Measurements from ENCODE around the gene ZCCHC9. TPM values are rescaled to one million over a fixed set of nuclear protein-coding genes. Genes with fewer than 3 reads are reported as not detected.
A peak's percentile ranks its signal among the peaks of the same experiment; 100 is the strongest.
"Not testable (repeated sequence)": the region's sequence is repeated elsewhere in the genome, so short reads cannot be mapped to it uniquely, and the experiment has no call there.

The ZCCHC9 gene, protein sequence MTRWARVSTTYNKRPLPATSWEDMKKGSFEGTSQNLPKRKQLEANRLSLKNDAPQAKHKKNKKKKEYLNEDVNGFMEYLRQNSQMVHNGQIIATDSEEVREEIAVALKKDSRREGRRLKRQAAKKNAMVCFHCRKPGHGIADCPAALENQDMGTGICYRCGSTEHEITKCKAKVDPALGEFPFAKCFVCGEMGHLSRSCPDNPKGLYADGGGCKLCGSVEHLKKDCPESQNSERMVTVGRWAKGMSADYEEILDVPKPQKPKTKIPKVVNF
- polyA plus RNA-seq (ENCODE audit: insufficient read length in 3 of 3), result 10 to 100 TPM; 36.4 to 46.9 (median 41.1) TPM
- long read RNA-seq, donor 1, full-length matches to known transcripts, result 12 of 12 reads
- long read RNA-seq, donor 1, partial matches to known transcripts, result 0 of 12 reads
- long read RNA-seq, donor 1, other reads (novel, unspliced or antisense), result 0 of 12 reads
- long read RNA-seq, donor 2, full-length matches to known transcripts, result 18 of 24 reads
- long read RNA-seq, donor 2, partial matches to known transcripts, result 6 of 24 reads
- long read RNA-seq, donor 2, other reads (novel, unspliced or antisense), result 0 of 24 reads
- long read RNA-seq, donor 3, full-length matches to known transcripts, result 17 of 28 reads
- long read RNA-seq, donor 3, partial matches to known transcripts, result 11 of 28 reads
- long read RNA-seq, donor 3, other reads (novel, unspliced or antisense), result 0 of 28 reads
- long read RNA-seq, donor 4, full-length matches to known transcripts, result 19 of 19 reads
- long read RNA-seq, donor 4, partial matches to known transcripts, result 0 of 19 reads
- long read RNA-seq, donor 4, other reads (novel, unspliced or antisense), result 0 of 19 reads
- long read RNA-seq, donor 5, partial matches to known transcripts, result 11 of 14 reads
- long read RNA-seq, donor 5, other reads (novel, unspliced or antisense), result 0 of 14 reads
- long read RNA-seq, donor 6, full-length matches to known transcripts, result 12 of 19 reads
- long read RNA-seq, donor 6, partial matches to known transcripts, result 7 of 19 reads
- long read RNA-seq, donor 6, other reads (novel, unspliced or antisense), result 0 of 19 reads
- long read RNA-seq, donor 7, full-length matches to known transcripts, result 14 of 45 reads
- long read RNA-seq, donor 7, partial matches to known transcripts, result 31 of 45 reads
- long read RNA-seq, donor 7, other reads (novel, unspliced or antisense), result 0 of 45 reads
- long read RNA-seq, donor 8, partial matches to known transcripts, result 0 of 5 reads
- long read RNA-seq, donor 8, other reads (novel, unspliced or antisense), result 0 of 5 reads
- long read RNA-seq, donor 9, full-length matches to known transcripts, result 21 of 21 reads
- long read RNA-seq, donor 9, partial matches to known transcripts, result 0 of 21 reads
- long read RNA-seq, donor 9, other reads (novel, unspliced or antisense), result 0 of 21 reads
- long read RNA-seq, donor 10, full-length matches to known transcripts, result 11 of 30 reads
- long read RNA-seq, donor 10, partial matches to known transcripts, result 19 of 30 reads
- long read RNA-seq, donor 10, other reads (novel, unspliced or antisense), result 0 of 30 reads
- long read RNA-seq, donor 11, full-length matches to known transcripts, result 13 of 25 reads
- long read RNA-seq, donor 11, partial matches to known transcripts, result 12 of 25 reads
- long read RNA-seq, donor 11, other reads (novel, unspliced or antisense), result 0 of 25 reads
- long read RNA-seq, donor 12, full-length matches to known transcripts, result 12 of 23 reads
- long read RNA-seq, donor 12, partial matches to known transcripts, result 11 of 23 reads
- long read RNA-seq, donor 12, other reads (novel, unspliced or antisense), result 0 of 23 reads
- long read RNA-seq, donor 13, full-length matches to known transcripts, result 4 of 20 reads
- long read RNA-seq, donor 13, partial matches to known transcripts, result 16 of 20 reads
- long read RNA-seq, donor 13, other reads (novel, unspliced or antisense), result 0 of 20 reads
- long read RNA-seq, donor 14, full-length matches to known transcripts, result 17 of 66 reads
- long read RNA-seq, donor 14, partial matches to known transcripts, result 49 of 66 reads
- long read RNA-seq, donor 14, other reads (novel, unspliced or antisense), result 0 of 66 reads
- long read RNA-seq, donor 15, full-length matches to known transcripts, result 25 of 35 reads
- long read RNA-seq, donor 15, partial matches to known transcripts, result 10 of 35 reads
- long read RNA-seq, donor 15, other reads (novel, unspliced or antisense), result 0 of 35 reads
- long read RNA-seq, donor 16, full-length matches to known transcripts, result 19 of 34 reads
- long read RNA-seq, donor 16, partial matches to known transcripts, result 15 of 34 reads
- long read RNA-seq, donor 16, other reads (novel, unspliced or antisense), result 0 of 34 reads

DNA sequence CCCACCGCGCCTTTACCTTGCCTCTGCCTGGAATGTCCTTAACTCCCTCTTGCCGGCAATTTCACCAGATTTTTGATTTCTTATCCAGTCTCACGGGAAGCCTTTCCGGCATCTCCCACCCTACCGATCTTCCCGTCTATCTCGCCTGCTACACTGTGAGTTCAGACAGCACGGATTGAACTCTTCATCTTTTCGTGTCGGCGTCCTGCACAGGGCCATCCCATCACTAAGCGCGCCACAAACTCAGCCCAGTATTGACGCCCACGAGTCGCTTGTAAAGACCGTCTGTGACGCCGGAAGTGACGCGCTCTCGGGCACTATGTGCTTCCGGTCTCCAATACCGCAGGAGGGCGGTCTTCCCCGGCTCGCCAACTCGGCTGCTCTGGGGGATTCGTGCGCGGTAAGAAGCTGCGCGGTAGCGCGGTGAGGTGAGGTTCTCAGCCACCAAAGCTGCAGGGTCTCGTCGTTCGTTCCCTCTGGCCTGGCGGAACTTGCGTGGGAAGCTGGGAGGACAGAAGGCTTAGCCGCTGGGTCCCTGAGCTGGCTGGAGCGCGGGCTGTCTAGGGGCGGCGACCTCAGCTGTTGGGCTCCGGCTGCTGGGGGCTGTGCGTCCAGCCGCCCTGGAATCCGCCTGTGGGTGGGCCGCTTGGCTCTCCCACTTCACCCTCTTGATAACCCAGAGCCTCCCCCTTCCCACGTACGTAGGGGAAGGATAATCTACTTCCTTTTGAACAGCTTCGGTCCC, at the start of gene ZCCHC9:
TSS of gene ZCCHC9 (plus strand) at position 317 of the 745 bp plus-strand sequence. CDS start 3,171 bp downstream, outside the sequence.
- peak; percentile 96 for DNase-seq

DNA sequence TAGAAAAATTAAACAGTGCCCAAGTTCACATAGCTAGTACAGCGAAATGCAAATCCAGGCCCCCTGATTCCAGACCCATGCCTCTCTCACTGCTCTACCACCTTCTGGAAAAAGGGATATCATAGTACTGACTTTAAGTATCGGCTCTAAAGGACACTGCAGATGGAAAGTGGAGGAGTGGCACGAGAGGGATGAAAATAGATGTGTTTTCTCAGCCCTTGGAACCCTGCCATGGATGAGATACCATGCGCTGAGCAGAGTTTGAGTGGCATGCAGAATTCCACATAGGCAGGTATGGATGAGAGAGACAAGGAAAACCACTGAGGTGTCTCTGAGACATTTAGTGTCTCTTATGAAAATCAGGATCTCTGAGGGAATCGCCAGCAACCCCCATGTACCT, 49.5 kb upstream of the ZCCHC9 start:
- DNase-seq, result no peak

DNA sequence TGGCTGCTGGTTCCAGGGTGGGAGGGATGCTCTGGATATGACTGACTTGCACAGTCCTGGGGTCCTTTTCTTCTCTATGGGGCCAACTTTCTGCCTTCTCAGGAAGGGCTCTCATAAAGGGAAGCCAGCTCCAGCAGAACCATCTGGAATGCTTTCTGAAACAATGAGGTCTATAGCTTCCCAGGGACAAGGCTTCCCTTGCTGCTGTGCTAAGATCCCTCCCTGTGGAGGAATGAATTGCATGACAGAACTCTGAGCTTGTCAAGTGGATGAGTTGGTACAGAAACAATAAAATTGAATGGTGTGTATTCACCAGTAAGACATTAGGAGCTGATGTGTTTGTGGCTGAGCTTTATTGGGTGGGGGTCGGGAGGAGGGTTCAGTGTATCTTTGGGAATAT, 48.5 kb upstream of the ZCCHC9 start:
- DNase-seq, result no peak

DNA sequence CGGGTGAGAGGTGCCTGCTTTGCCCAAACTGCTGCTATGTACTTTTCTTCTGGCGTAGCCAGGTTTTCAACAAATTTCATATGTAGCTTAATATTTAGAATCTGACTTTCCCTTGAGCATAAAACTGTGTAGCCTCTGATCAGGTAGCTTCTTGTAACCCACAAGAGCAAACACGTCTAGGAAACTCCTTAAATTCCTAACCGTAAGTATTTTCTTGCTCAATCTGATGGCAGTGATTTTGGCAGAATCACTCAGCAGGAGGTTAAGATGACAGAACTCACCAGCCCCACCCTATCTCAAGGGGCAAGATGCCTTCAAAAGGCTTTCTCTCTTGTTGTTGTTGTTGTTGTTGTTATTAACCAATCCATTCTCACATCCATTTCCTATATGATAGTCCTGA, 47.5 kb upstream of the ZCCHC9 start:
- DNase-seq, result no peak

DNA sequence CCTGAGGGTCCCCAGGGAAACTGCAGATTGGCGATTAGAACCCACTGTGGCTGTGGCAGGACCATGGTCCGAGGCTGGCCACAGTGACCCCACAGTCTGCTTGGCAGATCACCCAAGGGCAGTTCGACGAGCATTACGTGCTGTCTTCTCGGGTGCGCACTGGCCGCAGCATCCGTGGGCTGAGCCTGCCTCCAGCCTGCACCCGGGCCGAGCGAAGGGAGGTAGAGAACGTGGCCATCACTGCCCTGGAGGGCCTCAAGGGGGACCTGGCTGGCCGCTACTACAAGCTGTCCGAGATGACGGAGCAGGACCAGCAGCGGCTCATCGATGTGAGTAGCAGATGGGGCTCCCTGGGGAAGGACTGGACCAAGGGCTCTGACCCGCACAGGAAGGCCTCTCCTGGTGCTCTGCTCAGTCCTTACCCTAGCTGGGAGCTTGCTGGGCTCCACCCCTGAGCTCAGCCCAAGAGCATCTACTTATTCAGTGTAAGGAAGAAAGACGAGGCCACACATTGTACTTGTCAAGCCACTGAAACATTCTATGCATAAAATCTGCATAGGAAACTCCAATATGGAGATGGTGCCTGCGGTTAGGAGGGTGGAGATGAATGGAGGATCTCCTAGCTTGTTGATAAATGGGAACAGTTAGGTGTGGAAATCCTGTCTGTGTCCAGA, 46.4 kb upstream of the ZCCHC9 start:
- DNase-seq, result no peak

DNA sequence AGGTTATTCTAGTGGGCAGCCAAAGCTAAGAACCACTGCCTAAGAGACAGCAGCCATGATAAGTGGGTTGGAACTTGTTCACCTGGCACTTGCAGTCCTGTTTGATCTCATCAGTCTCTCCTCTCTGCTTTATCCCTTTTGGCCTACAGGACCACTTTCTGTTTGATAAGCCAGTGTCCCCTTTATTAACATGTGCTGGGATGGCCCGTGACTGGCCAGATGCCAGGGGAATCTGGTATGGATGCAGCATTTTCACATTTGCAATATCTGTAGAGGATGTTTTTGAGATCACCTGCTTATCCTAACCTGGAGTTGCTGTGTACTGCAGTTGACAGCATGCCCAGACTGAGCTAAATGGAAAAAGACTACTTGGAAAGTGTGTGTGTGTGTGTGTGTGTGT, 44.6 kb upstream of the ZCCHC9 start:
- no peak for DNase-seq

DNA sequence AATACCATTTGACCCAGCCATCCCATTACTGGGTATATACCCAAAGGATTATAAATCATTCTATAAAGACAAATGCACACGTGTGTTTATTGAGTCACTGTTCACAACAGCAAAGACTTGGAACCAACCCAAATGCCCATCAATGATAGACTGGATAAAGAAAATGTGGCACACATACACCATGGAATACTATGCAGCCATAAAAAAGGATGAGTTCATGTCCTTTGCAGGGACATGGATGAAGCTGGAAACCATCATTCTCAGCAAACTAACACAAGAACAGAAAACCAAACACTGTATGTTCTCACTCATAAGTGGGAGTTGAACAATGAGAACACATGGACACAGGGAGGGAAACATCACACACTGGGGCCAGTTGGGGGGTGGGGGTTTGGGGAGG, 38.6 kb upstream of the ZCCHC9 start:
- not testable (repeated sequence) for DNase-seq

DNA sequence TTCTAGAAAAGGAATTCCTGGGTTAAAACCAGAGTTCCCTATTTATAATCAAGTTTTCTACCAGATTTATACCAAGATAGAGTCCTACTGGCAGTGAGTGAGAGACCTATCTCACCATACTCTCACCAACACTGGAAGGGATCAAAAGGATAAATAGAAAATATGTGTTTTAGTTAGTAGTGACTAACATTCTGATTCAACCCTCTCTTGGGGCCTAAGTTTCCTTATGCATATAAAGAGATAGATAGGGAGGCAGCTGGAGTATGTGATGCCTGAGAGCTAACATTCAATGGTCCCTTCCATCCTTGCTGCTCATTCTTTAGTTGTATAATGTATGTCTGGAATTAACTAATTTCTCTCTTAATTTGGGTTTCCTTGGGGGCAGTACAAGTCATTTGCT, 36.3 kb upstream of the ZCCHC9 start:
- no peak for DNase-seq

DNA sequence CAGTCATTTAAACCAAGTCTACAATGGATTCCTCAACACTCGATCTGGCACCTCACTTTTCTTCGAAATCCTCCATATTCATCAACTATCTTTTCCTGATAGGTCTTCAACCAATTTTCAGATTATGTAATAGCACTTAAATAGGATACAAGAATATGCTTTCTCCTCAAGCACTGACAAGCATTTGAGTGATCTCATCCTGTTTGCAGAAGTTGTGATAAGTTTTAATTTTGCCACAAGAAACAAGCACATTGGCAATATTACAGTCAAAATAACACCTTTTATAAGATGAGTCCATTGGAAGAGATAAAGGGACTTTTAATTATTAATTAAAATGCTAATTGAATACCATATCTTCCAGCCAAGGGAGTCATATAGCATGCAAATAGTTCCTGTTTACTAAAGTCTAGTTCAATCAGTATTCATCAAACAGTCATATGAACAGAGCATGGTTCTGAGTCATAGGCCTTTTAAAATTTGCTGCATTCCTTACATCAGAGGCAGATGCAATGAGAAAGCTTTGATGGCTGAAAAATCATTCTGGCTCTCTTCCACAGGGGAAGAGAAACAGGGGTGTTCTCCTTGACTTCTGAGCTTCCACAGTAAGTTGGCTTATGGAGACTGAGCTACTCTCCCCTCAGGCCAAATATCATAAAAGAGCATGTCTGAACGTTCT, 32.7 kb upstream of the ZCCHC9 start:
- no peak for DNase-seq

DNA sequence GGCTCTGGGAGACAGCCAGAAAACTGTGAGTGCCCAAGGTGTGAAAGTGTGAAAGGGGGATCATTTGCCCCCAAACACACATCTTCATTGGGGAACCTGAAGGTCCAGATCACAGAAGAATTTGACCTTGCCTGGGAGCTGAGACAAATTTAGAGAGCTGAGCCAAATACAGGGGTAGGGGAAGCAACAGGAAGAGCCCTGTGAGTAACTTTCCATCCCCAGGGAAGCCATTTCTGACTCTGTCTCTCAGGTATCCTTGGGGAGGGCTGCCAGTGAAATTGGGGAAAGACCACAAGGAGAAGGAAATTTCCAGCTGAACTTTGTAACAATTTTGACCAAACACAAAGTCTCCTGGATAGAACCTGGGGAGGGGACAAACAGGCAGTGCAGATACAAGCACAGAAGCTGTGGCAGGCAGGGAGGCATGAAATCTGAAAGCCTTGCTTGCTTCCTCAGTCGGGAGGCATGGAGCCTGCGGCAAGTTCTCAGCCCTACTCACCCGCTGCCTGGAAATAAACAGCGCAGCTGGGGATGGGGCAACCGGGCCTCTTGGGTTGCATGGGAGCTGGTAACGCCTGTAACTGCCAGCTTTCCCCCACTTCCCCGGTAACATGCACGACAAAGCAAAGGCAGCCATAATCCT, 31.5 kb upstream of the ZCCHC9 start:
- no peak for DNase-seq

DNA sequence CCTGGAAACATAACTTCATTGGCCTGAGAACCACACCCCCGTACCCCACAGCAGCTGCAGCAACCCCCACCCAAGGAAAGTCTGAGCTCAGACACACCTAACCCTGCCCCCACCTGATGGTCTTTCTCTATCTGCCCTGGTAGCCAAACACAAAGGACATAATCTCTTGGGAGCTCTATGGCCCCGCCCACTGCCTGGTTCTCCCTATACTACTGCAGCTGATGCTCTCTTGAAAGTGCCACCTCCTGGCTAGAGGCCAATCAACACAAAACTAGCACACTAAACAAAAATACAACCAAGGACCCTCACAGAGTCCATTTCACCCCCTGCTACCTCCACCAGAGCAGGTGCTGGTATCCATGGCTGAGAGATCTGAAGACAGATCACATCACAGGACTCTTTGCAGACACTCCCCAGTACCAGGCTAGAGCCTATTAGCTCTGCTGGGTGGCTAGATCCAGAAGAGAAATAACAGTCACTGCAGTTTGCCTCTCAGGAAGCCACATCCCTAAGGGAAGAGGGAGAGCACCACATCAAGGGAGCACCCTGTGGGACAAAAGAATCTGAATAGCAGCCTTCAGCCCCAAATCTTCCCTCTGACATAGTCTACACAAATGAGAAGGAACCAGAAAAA, 30.9 kb upstream of the ZCCHC9 start:
- not testable (repeated sequence) for DNase-seq

DNA sequence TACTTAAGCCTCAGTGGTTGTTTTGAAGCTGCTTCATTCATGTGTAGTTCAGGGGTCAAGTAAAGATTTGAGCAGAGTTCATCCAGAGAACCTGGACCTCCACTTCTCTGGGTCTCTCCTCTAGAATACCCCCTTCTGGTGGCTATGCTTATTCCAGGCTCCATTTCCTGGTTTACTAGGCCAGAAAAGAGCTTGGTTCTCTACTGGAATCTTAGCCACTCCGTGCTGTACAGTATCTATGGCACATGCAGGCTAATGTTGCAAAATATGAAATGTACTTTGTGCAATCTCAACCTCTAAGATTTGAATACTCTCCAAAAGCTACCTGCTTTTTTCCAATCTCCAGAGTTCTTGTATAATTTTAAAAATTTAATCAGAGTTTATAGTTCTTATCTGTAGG, 17.4 kb upstream of the ZCCHC9 start:
- DNase-seq, result no peak

DNA sequence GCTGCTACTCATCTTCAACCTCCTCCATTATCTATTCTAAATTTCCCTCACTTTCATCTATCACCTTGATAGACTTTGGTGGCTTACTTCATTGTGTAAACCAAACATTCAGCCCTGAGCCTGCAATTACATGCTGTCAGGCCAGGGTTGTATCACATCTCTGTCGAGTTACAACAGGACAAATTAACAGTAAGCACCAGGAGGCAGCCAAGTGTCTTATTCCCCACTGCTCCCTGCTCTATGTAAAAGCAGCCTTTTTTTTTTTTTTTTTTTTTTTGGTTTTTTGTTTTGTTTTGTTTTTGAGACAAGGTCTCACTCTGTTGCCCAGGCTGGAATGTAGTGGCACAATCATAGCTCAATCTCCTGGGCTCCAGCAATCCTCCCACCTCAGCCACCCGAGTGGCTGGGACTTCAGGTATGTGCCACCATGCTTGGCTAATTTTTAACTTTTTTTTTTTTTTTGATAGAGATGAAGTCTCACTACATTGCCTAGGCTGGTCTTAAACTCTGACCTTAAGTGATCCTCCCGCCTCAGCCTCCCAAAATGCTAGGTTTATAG, 15.2 kb upstream of the ZCCHC9 start:
- no peak for DNase-seq

DNA sequence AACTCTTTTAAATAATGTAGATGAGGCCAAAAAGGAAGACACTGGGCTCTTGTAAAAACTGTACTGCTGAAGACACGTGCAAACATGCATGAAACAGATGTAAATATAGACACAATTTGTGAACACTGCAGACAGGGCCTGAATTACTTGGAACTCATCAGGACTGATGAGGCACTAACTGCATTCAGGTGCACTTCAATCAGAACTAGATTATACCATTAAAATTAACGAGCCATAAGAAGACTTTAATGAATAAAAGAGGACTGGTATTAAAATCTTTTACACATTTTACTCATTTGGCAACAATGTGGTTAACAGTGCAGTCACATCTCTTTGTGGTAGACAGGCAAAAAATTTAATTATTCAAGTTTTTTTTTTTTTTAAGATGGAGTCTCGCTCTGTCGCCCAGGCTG, 13.4 kb upstream of the ZCCHC9 start:
- no peak for DNase-seq

DNA sequence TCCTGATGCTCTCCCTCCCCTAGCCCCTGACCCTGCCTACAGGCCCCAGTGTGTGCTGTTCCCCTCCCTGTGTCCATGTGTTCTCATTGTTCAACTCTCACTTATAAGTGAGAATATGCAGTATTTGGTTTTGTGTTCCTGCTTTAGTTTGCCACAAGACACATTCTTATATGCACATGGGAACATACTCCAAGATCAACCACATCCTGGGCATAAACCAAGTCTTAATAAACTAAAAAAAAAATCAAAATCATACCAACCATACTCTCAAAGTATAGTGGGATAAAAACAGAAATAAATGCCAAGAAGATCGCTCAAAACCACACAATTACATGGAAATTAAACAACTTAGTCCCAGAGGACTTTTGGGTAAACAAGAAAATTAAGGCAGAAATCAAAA, 11.2 kb upstream of the ZCCHC9 start:
- DNase-seq, result no peak

DNA sequence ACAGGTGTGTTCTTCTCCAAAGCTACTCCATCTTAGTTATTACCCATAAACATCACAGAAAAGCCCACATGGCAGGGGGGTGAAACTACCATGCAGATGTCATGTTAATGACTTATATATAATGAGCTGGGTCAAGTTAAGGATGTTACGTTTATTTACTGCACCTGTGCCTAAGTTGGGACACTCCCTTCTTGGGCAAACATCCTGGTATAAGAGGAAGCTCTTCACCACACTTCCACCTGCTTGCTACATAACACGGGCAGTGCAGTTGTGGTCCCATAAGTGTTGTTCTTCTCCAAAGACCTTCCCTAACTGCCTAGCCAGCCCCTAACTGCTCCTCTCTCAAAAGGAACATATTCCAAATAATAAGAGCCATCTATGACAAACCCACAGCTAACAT, 9.3 kb upstream of the ZCCHC9 start:
- no peak for DNase-seq
